Activated CD4-positive, alpha-beta T cell treated with anti-CD3 and anti-CD28 coated beads, Interleukin-10, Interleukin-2, amounts not matched to agents 100 ng/mL and 50 ng/mL, durations not matched to agents 16 hours and 8 hours (primary cell): ENCODE data around the gene DLEC1.
A peak's percentile ranks its signal among the peaks of the same experiment; 100 is the strongest.
"Not testable (repeated sequence)": the region's sequence is repeated elsewhere in the genome, so short reads cannot be mapped to it uniquely, and the experiment has no call there.

ENCODE experiments used
- DNase-seq: peaks from one replicate; pipeline ENCODE4 v3.0.0-alpha.2; 2020

DLEC1 gene

GRCh38 chr3:38142959-38143358, 104.0 kb downstream of the DLEC1 start:
- no peak for DNase-seq

GRCh38 chr3:38143511-38143910, 104.5 kb downstream of the DLEC1 start:
- no peak for DNase-seq

- DNase-seq: no peak
These were observed 107.5 kb downstream of the DLEC1 start for GRCh38 chr3:38146504-38146903.

GRCh38 chr3:38147421-38147820, 108.4 kb downstream of the DLEC1 start:
- DNase-seq: no peak

GRCh38 chr3:38148311-38148882, 109.4 kb downstream of the DLEC1 start:
- no peak for DNase-seq

GRCh38 chr3:38149708-38150107, 110.7 kb downstream of the DLEC1 start:
- DNase-seq: no peak

GRCh38 chr3:38150780-38151528, 111.9 kb downstream of the DLEC1 start:
- DNase-seq: no peak

- peak; percentile 25 for DNase-seq
These were observed 112.8 kb downstream of the DLEC1 start for GRCh38 chr3:38151667-38152265.

- no peak for DNase-seq
These were observed 113.6 kb downstream of the DLEC1 start for GRCh38 chr3:38152609-38153008.

GRCh38 chr3:38153221-38153620, 114.2 kb downstream of the DLEC1 start:
- DNase-seq: no peak

- DNase-seq: peak; percentile 35
These were observed 115.1 kb downstream of the DLEC1 start for GRCh38 chr3:38154033-38154494.

- no peak for DNase-seq
These were observed 115.7 kb downstream of the DLEC1 start for GRCh38 chr3:38154625-38155255.

- DNase-seq: no peak
These were observed 116.8 kb downstream of the DLEC1 start for GRCh38 chr3:38155825-38156224.

- DNase-seq: no peak
These were observed 118.1 kb downstream of the DLEC1 start for GRCh38 chr3:38157117-38157516.

GRCh38 chr3:38157595-38157994, 118.6 kb downstream of the DLEC1 start:
- no peak for DNase-seq

GRCh38 chr3:38158472-38158871, 119.5 kb downstream of the DLEC1 start:
- DNase-seq: no peak

GRCh38 chr3:38160704-38161103, 121.7 kb downstream of the DLEC1 start:
- DNase-seq: not testable (repeated sequence)

- DNase-seq: peak; percentile 39
These were observed 124.3 kb downstream of the DLEC1 start for GRCh38 chr3:38163117-38163840.

- no peak for DNase-seq
These were observed 125.0 kb downstream of the DLEC1 start for GRCh38 chr3:38163841-38164642.

GRCh38 chr3:38164643-38164951, 125.6 kb downstream of the DLEC1 start:
- DNase-seq: no peak

GRCh38 chr3:38164952-38165721, 126.1 kb downstream of the DLEC1 start, which contains the start of gene OXSR1:
OXSR1 (plus strand) TSS chr3:38165537; CDS start chr3:38165877, 340 bp downstream.
- DNase-seq: peak; percentile 99
